Measurements from ENCODE around the gene SORCS2. TPM values are rescaled to one million over a fixed set of nuclear protein-coding genes. Genes with fewer than 3 reads are reported as not detected.

Gene SORCS2
- total RNA-seq, 1 donor from 2014 or later, result 6.9 TPM

GRCh38 chr4:7526929-7527535, 334.7 kb downstream of the SORCS2 start:
- intact Hi-C loops (cut with DNase I), result no loop called here

GRCh38 chr4:7529368-7530080, 337.2 kb downstream of the SORCS2 start:
- intact Hi-C loops (cut with DNase I), result no loop called here
- no peak for DNase-seq (ENCODE audit: low spot score)

More at GRCh38 chr4:7526929-7527535, 334.7 kb downstream of the SORCS2 start:
- no peak for DNase-seq (ENCODE audit: low spot score)

DNA sequence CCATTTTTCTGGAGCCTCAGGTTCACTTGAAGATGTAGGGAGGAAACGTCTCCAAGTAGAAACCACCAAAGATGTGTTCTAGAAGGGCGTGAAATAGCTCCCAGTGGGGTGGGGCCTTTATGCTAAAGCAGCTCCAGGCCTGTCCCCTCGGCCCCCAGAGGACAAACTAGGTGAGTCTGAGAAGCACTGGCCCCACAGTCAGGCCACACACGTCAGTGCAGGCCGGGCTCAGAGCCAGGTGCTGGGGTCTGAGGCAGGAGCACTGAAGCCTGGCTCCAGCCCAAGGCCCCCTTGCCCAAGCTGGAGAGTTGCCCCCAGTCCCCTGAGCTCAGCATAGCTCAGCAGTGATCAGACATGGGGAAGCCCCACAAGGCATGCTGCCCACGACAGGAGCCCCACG, 337.7 kb downstream of the SORCS2 start:
- intact Hi-C loops (cut with DNase I), result no loop called here
- no peak for DNase-seq (ENCODE audit: low spot score)

- intact Hi-C loops (cut with DNase I), result no loop called here
- DNase-seq (ENCODE audit: low spot score), result no peak
Observed at GRCh38 chr4:7530932-7531639, 338.7 kb downstream of the SORCS2 start.

GRCh38 chr4:7531640-7531994, 339.3 kb downstream of the SORCS2 start:
- intact Hi-C loops (cut with DNase I), result no loop called here
- no peak for DNase-seq (ENCODE audit: low spot score)

DNA sequence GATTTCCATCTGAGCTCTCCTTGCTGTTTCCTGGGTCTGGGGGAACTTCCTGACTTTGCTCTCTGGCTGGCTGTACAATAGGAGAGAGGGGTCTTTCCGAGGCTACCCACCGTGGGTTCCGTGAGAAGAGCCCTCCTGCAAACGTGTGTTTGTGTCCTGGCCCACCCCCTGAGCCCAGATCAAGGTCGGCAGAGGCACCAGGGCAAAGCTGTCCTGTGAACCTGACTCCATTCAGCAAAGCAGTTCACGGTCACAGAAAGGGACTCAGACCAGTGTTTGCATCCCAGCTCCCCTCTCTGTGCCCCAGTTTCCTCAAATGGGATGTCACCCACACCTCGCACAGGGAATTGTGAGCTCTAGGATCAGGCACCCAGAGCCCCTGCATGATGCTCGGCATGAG, 339.7 kb downstream of the SORCS2 start:
- no peak for DNase-seq (ENCODE audit: low spot score)
- intact Hi-C loops (cut with DNase I), result no loop called here

DNA sequence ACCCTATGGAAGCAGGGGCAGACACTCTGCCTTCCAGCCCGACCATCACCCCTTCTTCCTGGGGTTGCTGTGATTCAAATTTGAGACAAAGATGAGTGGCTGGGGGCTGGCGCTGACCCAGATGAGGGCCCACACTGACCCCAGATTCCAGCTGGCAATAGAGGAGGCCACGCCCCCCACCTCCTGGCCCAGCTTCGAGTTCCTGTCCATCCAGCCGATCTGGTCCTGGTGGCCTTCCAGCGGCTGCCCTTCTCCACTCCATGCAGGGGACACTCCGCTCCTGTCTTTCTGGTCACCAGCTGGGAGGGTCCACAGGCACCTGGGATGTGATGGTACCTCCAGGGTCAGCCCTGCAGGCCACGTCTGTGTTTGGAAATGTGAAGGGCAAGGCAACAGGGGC, 340.9 kb downstream of the SORCS2 start:
- intact Hi-C loops (cut with DNase I), result no loop called here
- DNase-seq (ENCODE audit: low spot score), result no peak

GRCh38 chr4:7535094-7535493, 342.8 kb downstream of the SORCS2 start:
- DNase-seq (ENCODE audit: low spot score), result no peak
- intact Hi-C loops (cut with DNase I), result no loop called here

GRCh38 chr4:7535619-7536018, 343.3 kb downstream of the SORCS2 start:
- DNase-seq (ENCODE audit: low spot score), result no peak
- intact Hi-C loops (cut with DNase I), result no loop called here

DNA sequence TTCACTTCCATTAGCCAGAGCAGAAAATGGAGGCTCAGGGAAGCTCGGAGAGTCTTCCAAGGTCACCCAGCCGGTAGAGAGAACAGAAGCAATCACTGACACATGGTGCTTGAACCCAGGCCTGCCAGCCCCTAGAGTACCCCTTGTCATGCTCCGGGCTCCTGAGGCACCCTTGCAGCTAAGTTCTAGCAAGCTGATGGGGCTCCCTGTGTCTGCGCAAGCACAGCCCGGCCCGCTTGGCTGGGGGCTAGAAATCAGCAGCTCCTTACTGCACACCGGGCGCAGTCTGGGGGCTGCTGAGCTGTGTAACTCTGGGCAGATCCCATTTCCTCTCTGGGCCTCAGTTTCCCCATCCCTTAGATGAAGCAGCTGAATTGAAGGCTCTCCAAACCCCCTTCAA, 344.5 kb downstream of the SORCS2 start:
- intact Hi-C loops (cut with DNase I), result no loop called here
- no peak for DNase-seq (ENCODE audit: low spot score)

DNA sequence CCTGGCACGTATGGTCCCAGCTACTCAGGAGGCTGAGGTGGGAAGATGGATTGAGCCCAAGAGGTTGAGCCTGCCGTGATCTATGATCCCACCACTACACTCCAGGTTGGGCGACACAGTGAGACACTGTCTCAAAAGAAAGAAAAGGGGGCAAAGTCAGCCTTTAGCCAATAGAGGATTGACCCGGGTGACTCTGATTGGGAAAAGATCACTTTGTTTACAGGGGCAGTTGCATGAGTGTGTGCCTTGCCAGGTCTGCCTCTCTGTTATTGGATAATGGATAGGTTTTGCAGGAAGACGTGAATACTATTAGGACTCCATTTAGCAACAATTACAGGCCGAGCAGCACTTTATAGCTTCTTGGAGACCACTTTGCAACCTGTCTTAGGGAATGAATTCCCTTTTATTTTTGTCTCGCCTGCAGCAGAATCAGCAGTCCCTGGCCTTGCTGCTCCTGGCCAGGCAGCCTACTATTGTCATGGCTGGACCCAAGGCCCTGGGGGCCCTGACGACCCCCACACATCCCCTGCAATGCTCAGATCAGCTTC, 345.6 kb downstream of the SORCS2 start:
- DNase-seq (ENCODE audit: low spot score), result no peak
- intact Hi-C loops (cut with DNase I), result no loop called here

DNA sequence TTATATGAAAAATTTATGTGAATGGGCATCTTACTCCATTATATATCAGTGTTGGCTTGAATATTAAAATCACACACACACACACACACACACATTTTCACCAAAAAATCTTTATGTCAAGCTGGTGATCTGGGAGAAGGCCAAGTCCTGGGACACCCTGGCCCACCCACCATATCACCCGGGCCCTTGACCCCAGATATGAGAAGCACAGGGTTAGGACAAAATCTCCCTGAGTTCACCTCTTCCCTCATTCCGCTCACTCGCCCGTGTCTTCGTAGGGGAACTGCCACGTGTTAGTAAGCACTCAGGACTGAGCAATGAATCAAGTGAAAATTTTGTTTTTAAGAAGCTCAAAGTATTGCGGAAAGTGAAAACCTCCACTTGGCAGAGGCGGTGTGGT, 346.2 kb downstream of the SORCS2 start:
- no peak for DNase-seq (ENCODE audit: low spot score)
- intact Hi-C loops (cut with DNase I), result no loop called here

- intact Hi-C loops (cut with DNase I), result no loop called here
- DNase-seq (ENCODE audit: low spot score), result no peak
Observed at GRCh38 chr4:7539186-7539585, 346.8 kb downstream of the SORCS2 start.

DNA sequence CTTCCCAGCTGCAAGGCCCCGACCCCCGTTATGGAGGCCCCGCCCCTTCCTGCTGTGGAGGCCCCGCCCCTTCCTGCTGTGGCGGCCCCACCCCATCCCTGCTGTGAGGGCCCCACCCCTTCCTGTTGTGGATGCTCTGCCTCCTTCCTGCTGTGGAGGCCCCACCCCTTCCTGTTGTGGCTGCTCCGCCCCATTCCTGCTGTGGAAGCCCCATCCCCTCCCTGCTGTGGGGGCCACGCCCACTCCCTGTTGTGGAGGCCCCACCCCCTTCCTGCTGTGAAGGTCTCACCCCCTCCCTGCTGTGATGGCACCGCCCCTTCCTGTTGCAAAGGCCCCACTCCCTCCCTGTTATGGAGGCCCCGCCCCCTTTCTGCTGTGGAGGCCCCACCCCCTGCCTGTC, 347.3 kb downstream of the SORCS2 start:
- DNase-seq (ENCODE audit: low spot score), result no peak
- intact Hi-C loops (cut with DNase I), result no loop called here

DNA sequence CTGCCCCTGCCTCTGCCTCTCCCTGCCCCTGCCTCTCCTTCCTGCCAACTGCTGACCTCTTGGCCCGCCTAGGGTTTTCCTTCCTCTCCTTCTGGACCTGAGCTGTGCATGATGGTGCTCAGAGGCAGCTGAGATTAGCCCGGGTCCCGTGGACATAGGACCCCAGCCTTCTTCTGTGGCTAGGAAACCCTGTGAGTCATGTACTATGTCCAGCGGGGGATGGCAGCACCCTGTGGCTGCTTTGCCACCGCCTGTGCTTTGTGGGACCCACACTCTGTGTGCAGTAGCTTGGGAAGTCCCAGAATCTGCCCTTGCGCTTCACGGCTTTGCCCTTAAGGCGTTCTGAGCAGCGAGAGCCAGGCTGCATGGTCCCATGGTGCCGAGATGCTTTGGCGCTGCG, 347.9 kb downstream of the SORCS2 start:
- DNase-seq (ENCODE audit: low spot score), result no peak
- intact Hi-C loops (cut with DNase I), result no loop called here

- no peak for DNase-seq (ENCODE audit: low spot score)
- intact Hi-C loops (cut with DNase I), result no loop called here
Observed at GRCh38 chr4:7540654-7541413, 348.5 kb downstream of the SORCS2 start.

DNA sequence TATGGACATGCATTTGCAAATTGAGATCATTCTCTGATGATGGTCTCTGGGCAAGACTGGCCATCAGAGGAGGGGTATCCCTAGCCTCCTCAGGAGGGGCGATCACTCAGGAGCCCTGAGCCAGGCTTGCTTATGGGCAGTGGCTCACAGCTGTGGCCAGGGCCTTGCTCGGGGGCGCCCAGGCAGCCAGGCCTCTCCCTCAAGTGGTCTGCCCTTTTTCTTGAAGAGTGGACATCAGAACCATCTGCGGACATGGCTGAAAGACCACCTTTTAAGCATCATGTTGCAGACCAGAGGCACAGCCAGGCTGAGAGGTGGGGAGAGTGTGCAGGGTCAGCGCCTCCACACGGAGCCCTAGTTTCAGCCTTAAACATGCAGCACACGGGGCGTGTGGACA, 349.1 kb downstream of the SORCS2 start:
- intact Hi-C loops (cut with DNase I), result no loop called here
- DNase-seq (ENCODE audit: low spot score), result no peak

GRCh38 chr4:7542781-7543180, 350.4 kb downstream of the SORCS2 start:
- no peak for DNase-seq (ENCODE audit: low spot score)
- intact Hi-C loops (cut with DNase I), result no loop called here

- DNase-seq (ENCODE audit: low spot score), result no peak
- intact Hi-C loops (cut with DNase I), result no loop called here
Observed at GRCh38 chr4:7546152-7546808, 353.9 kb downstream of the SORCS2 start.

All from cardiac septum (tissue), 1 donor.